Smooth muscle cell of the brain vasculature (primary cell): Measurements from ENCODE around the gene ABCE1.

ENCODE experiments used
- DNase-seq: peaks from one replicate; pipeline ENCODE4 v3.0.0-alpha.2; 2012; ENCODE audit warnings: low read depth, low spot score

ABCE1 gene

DNA sequence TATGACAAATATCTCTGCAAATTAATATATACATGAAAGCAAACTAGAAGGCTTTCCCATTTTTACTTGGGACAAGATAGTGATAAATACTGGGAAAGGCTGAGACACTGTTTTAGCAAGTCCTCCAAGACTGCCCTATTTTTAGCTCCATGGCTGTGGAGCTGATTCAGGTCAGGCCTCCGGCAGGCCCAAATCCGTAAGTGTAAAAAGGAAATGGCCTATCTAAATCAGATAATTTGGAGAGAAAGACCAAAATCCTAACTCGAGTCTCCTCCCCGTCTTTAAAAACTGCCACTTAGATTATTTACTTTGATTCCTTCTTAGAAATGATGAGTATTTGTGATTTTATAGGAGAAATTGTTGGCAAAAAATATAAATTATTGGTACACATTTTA lies 79.4 kb downstream of the ABCE1 start:
- no peak for DNase-seq

DNA sequence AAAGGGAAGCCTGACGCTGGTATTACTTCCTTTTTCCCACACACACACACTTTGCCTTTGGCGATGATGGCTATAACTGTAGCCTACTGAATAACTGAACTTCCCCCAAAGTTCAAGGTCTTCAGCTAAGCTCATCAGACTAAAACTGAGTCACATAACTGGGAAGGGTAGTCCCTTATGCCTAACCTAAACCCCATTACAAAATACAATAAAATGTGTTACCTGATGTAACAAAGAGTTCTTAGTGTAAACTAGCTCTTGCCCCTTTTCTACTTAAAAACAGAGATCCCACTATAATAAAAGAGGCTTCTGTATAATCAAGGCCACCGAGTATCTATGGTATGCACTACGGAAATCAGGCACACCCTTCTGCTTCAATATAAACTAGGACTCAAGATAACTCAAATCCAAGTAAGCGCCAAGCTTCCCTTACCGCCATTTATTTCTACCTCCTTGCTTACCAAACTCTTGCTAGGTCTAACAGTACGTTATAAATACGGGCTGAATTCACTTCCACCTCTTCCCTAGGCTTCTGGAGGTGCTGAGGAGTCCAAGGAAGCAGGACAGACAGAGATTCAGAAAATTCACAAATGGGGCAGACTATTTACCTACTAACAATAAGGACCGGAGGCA lies 79.9 kb downstream of the ABCE1 start:
- DNase-seq: no peak

DNA sequence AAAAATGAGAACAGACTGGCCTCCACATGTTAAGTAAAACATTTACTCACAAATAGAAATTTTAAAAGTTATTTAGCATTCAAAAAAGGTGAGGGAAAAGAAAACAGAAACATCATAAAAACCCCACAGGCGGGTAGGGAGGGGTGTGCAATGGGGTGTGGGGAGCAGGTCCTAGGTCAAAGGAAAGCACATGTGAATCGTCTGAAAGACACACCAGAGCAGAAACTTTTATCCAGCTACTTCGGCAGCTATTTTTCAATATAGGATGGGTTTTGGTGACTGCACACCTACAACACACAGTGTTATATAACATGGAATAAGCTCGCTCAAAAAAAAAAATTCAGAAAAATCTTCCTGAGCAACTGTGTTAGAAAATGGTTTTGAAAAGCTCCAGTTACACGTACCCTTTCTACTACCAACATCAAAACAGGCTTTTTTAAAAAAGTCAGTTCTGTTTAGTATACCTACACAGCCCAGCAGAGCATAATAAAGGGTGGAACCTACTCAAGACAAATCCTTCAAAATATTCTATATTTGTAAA lies 80.7 kb downstream of the ABCE1 start:
- no peak for DNase-seq
